Right cardiac atrium (tissue), 5 donors: ENCODE results near the gene IMPA2. TPM values are rescaled to one million over a fixed set of nuclear protein-coding genes. Genes with fewer than 3 reads are reported as not detected.
A peak's percentile ranks its signal among the peaks of the same experiment; 100 is the strongest.
"Not testable (repeated sequence)": the region's sequence is repeated elsewhere in the genome, so short reads cannot be mapped to it uniquely, and the experiment has no call there.

ENCODE experiments used
- ATAC-seq, 2 donors: fragments of 200-7000 bp; cut with Tn5 transposase; one replicate each; pipeline versions ENCODE4 v1.8.0 to v1.9.1; 2020; ENCODE audit warnings: moderate library complexity in 2 of 2, mild to moderate bottlenecking in 1 of 2
- DNase-seq, 3 donors: peaks; one replicate each; pipeline ENCODE4 v3.0.0-alpha.2; 2020
- H3K27ac ChIP-seq: one replicate; pipeline ENCODE4 v1.5.1; 2013; ENCODE audit warnings: mild to moderate bottlenecking, low read length, control low read depth, moderate library complexity
- H3K27me3 ChIP-seq: one replicate; pipeline ENCODE4 v1.6.1; 2013; ENCODE audit not compliant: control insufficient read depth, insufficient read depth
- H3K4me1 ChIP-seq: one replicate; pipeline ENCODE4 v1.6.1; 2013; ENCODE audit warnings: low read length; ENCODE audit not compliant: control insufficient read depth, insufficient read depth
- H3K4me3 ChIP-seq: one replicate; pipeline ENCODE4 v1.5.1; 2013; ENCODE audit warnings: low read length, control low read depth
- H3K9me3 ChIP-seq: one replicate; pipeline ENCODE4 v1.6.1; 2013; ENCODE audit warnings: low read length; ENCODE audit not compliant: control insufficient read depth
- WGBS: extraction: QIAGEN DNeasy Blood & Tissue Kit; methylation state at CpG from one replicate; pipeline ENCODE4 v1.1.7; 2013; 5-methylcytosine and 5-hydroxymethylcytosine counted together
- intact Hi-C, 4 donors: fragments of 100-400 bp; cut with DNase I; formaldehyde crosslinking; loops; one replicate each; pipeline versions ENCODE4 v1.11.0 to v1.14.0; 2022 to 2023
- long read RNA-seq, 4 donors: library from polyadenylated mRNA; unstranded; transcript quantifications; one replicate each; pipeline ENCODE4 v2.0.0, GENCODE V29; 2020 to 2021
- polyA plus RNA-seq: library from polyadenylated mRNA; stranded (reverse); fragments of 200-250 nt; gene quantifications from one replicate; pipeline ENCODE4 v1.2.3, GENCODE V29; 2013
- total RNA-seq, 4 donors: library from RNA; stranded (reverse); fragmentation: NEBNext Ultra II Directional; extraction: Animal tissue kit (Norgen Biotek cat#: 25700); gene quantifications; one replicate each; pipeline ENCODE4 v1.2.1, GENCODE V29; 2021
- donor health status: healthy with polysubstance abuse.
- donor health status: DM: no; HTN: yes; CAD: no.
- donor health status: DM: no; HTN: no; CAD: no.
- donor health status: DM: no; HTN: yes; CAD: no; lungs with severe emphysema.
- donor health status: DM: yes; HTN: yes; CAD: no.

IMPA2 gene
- total RNA-seq (10 to 100 TPM; 19.8 to 26.9 (median 23.1) TPM), polyA plus RNA-seq (21.9 TPM)
- long read RNA-seq, donor 1, transcript IMPA2-201 (8 exons, 1,534 nt), result major isoform, 34 of 52 reads
- long read RNA-seq, donor 1, partial matches to known transcripts, result 5 of 52 reads
- long read RNA-seq, donor 1, other reads (novel, unspliced or antisense), result 9 of 52 reads
- long read RNA-seq, donor 2, transcript IMPA2-201 (8 exons, 1,534 nt), result major isoform, 24 of 34 reads
- long read RNA-seq, donor 2, partial matches to known transcripts, result 4 of 34 reads
- long read RNA-seq, donor 2, other reads (novel, unspliced or antisense), result 4 of 34 reads
- long read RNA-seq, donor 3, partial matches to known transcripts, result 0 of 7 reads
- long read RNA-seq, donor 3, other reads (novel, unspliced or antisense), result 6 of 7 reads
- long read RNA-seq, donor 4, transcript IMPA2-201 (8 exons, 1,534 nt), result major isoform, 24 of 32 reads
- long read RNA-seq, donor 4, partial matches to known transcripts, result 0 of 32 reads
- long read RNA-seq, donor 4, other reads (novel, unspliced or antisense), result 8 of 32 reads

- H3K27ac ChIP-seq, result peak within 1 kb of the TSS; percentile 98
- under 1% methylated on average over 42 of the region's 42 CpGs for WGBS
- intact Hi-C loops, result loop anchor here in 2 of 4 donors (2.0 to 5.0 kb wide), 2 partner anchors 34 kb away; no protein-coding TSS in a partner anchor
- H3K4me3 ChIP-seq, result peak within 1 kb of the TSS; percentile 73
- ATAC-seq (peak in 1 of 2 donors; percentile 92), DNase-seq (no peak)
- no peaks in the 10 kb centered on the region for H3K9me3 ChIP-seq
- H3K27me3 ChIP-seq, result no peaks in the 10 kb centered on the region
- H3K4me1 ChIP-seq, result no peaks in the 10 kb centered on the region
Observed at GRCh38 chr18:11981192-11981542, at the start of gene IMPA2. Gene IMPA2 (plus strand): TSS chr18:11981507. CDS start chr18:11981670, 163 bp downstream.

- 89% methylated on average over 14 of the region's 14 CpGs for WGBS
Observed at GRCh38 chr18:11932393-11932792, 48.9 kb upstream of the IMPA2 start.

DNA sequence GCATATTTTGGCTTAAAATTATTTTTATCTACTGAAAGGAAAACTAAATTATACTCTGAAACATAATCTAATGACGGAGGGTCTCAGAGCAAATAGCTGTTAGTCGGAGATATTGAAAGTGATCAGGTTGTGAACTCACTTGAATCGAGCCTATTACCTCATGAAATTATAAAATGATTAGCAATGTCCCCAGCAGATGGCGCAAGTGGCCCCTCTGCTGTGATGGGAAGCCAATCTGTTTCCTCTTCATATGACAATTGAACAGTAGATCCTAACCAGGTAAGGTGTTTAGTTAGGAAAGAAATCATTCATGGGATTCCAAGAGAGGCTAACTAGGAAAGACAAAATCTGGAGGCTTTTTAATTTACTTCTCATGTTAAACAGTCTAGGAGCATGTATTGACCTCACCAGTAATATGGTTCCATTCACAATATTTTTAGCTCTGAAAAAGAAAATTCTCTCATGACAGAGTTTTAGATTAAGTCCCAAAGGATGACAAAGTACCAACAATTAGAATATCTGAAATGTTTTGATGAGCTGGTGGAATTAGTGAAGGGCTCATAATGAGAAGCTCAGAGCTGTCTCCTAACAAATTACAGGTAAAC is 43.3 kb upstream of the IMPA2 start:
- H3K4me1 ChIP-seq, result no peaks in the 10 kb centered on the region
- H3K27me3 ChIP-seq, result no peaks in the 10 kb centered on the region
- peak; percentile 69 to 90 (median 84) for DNase-seq
- H3K9me3 ChIP-seq, result no peaks in the 10 kb centered on the region
- intact Hi-C loops, result loop anchor here (2.0 to 5.0 kb wide), 3 partner anchors 57 to 99 kb away; no protein-coding TSS in a partner anchor
- peak; percentile 63 to 73 for ATAC-seq
- 3% methylated on average over 4 of the region's 4 CpGs for WGBS
- no peak overlapping the region for H3K27ac ChIP-seq
- no peak overlapping the region for H3K4me3 ChIP-seq

More at GRCh38 chr18:11932393-11932792, 48.9 kb upstream of the IMPA2 start:
- DNase-seq (no peak), ATAC-seq (no peak)
- H3K27me3 ChIP-seq, result no peaks in the 10 kb centered on the region
- no peaks in the 10 kb centered on the region for H3K4me1 ChIP-seq
- intact Hi-C loops, result no loop called here
- H3K27ac ChIP-seq, result no peak overlapping the region
- no peak overlapping the region for H3K4me3 ChIP-seq
- H3K9me3 ChIP-seq, result no peaks in the 10 kb centered on the region

GRCh38 chr18:11940956-11941355 is 40.4 kb upstream of the IMPA2 start:
- ATAC-seq (no peak), DNase-seq (no peak)
- Histone ChIP-seq H3K4me1 (no peaks in the 10 kb centered on the region), H3K9me3 (no peaks in the 10 kb centered on the region), H3K27me3 (no peaks in the 10 kb centered on the region), H3K27ac (no peak overlapping the region), H3K4me3 (no peak overlapping the region)
- intact Hi-C loops, result loop anchor here in 1 of 4 donors (5.0 kb wide), 1 partner anchor 56 kb away; no protein-coding TSS in a partner anchor
- 89% methylated on average over 2 of the region's 2 CpGs for WGBS

- Histone ChIP-seq H3K4me3 (no peak overlapping the region), H3K27me3 (no peaks in the 10 kb centered on the region), H3K27ac (no peak overlapping the region), H3K9me3 (no peaks in the 10 kb centered on the region), H3K4me1 (no peaks in the 10 kb centered on the region)
- intact Hi-C loops, result loop anchor here in 1 of 4 donors (5.0 kb wide), 1 partner anchor 54 kb away; no protein-coding TSS in a partner anchor
- ATAC-seq, result no peak
- no peak for DNase-seq
- 87% methylated on average over 6 of the region's 6 CpGs for WGBS
Observed at GRCh38 chr18:11943551-11943950, 37.8 kb upstream of the IMPA2 start.

DNA sequence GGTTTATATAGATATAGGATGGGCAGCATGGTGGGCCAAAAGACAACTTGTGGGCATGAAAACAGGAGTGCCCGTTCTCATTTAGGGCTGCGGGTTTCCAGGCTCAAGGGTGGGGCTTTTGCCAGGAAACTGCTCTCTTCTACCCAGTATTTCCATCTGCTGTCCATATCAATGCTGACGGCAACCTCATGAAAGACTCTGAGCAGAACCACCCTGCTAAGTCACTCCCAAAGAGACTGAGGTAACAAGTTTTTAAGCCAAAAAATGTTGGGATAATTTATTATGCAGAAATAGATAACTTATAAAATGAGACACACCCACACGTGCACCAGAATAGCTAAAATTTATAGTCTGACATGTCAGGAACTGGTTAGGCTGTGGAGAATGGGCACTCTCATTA is 37.1 kb upstream of the IMPA2 start:
- Histone ChIP-seq H3K27ac (no peak overlapping the region), H3K9me3 (no peaks in the 10 kb centered on the region), H3K4me1 (no peaks in the 10 kb centered on the region), H3K4me3 (no peak overlapping the region), H3K27me3 (no peaks in the 10 kb centered on the region)
- intact Hi-C loops, result loop anchor here in 1 of 4 donors (5.0 kb wide), 1 partner anchor 53 kb away; no protein-coding TSS in a partner anchor
- no peak for DNase-seq
- WGBS, result 85% methylated on average over 4 of the region's 4 CpGs
- no peak for ATAC-seq

DNA sequence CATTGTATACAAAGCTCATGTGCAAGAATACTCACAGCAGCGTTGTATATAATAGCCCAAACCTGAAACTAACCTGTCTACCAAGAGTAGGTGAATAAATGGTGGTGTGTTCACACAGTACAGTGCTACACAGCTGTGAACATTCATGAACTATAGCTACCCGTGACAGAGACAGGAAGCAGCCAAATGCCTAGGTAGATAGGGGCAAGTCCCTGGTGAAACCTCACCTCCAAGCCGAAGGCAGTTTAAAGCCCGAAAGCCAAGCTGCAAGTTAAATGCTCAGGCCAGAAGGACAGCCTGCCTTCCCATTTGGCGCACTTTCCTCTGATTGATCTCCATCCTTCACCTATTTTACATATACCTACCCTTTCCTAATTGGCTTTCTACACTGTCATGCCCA is 36.5 kb upstream of the IMPA2 start:
- Histone ChIP-seq H3K4me3 (no peak overlapping the region), H3K27me3 (no peaks in the 10 kb centered on the region), H3K9me3 (no peaks in the 10 kb centered on the region), H3K27ac (no peak overlapping the region), H3K4me1 (no peaks in the 10 kb centered on the region)
- intact Hi-C loops, result loop anchor here in 1 of 4 donors (5.0 kb wide), 2 partner anchors 38 to 53 kb away; partner anchors contain the start of gene IMPA2
- 90% methylated on average over 5 of the region's 5 CpGs for WGBS
- ATAC-seq (no peak), DNase-seq (no peak)

GRCh38 chr18:11945834-11946659 is 35.3 kb upstream of the IMPA2 start:
- H3K27me3 ChIP-seq, H3K27ac ChIP-seq, H3K4me3 ChIP-seq, H3K4me1 ChIP-seq, H3K9me3 ChIP-seq, ATAC-seq: not testable (repeated sequence)
- intact Hi-C loops, result loop anchor here in 2 of 4 donors (2.0 to 5.0 kb wide), 2 partner anchors 35 to 36 kb away; partner anchors contain the start of gene IMPA2 (in 2 of the 2)
- peak in 1 of 3 donors; percentile 21 for DNase-seq
- 92% methylated on average over 22 of the region's 22 CpGs for WGBS

DNA sequence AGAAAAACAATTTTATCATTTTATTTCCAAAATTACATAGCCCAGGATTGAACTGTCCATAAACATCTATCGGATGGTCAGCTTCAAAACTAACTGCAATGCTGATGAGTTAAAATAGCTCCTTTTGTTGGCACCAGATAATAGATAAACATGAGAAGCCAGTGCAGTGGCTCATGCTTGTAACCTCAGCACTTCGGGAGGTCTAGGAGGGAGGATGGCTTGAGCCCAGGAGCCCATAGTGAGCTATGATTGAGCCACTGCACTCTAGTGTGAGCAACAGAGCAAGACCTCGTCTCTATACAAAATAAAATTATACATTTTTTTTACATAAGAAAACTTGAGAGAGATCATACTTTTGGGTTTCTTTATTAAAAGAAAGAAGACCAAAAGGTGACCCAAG is 34.6 kb upstream of the IMPA2 start:
- H3K27ac ChIP-seq, result peak overlapping the region; percentile 93
- H3K4me1 ChIP-seq, result no peaks in the 10 kb centered on the region
- no peaks in the 10 kb centered on the region for H3K27me3 ChIP-seq
- intact Hi-C loops, result loop anchor here in 2 of 4 donors (2.0 to 5.0 kb wide), 2 partner anchors 34 to 36 kb away; partner anchors contain the start of gene IMPA2 (in 2 of the 2)
- H3K9me3 ChIP-seq, result no peaks in the 10 kb centered on the region
- WGBS, result 16% methylated on average over 3 of the region's 3 CpGs
- ATAC-seq (peak; percentile 52 to 62), DNase-seq (no peak)
- peak overlapping the region; percentile 52 for H3K4me3 ChIP-seq
